IPS-NIHi7 (cell line): Measurements from ENCODE around the gene KLHL25.

Experiments used
- DNase-seq: peaks from one replicate; pipeline ENCODE4 v3.0.0; 2012; ENCODE audit warnings: mixed read lengths; ENCODE audit errors: extremely low spot score

KLHL25 gene

DNA sequence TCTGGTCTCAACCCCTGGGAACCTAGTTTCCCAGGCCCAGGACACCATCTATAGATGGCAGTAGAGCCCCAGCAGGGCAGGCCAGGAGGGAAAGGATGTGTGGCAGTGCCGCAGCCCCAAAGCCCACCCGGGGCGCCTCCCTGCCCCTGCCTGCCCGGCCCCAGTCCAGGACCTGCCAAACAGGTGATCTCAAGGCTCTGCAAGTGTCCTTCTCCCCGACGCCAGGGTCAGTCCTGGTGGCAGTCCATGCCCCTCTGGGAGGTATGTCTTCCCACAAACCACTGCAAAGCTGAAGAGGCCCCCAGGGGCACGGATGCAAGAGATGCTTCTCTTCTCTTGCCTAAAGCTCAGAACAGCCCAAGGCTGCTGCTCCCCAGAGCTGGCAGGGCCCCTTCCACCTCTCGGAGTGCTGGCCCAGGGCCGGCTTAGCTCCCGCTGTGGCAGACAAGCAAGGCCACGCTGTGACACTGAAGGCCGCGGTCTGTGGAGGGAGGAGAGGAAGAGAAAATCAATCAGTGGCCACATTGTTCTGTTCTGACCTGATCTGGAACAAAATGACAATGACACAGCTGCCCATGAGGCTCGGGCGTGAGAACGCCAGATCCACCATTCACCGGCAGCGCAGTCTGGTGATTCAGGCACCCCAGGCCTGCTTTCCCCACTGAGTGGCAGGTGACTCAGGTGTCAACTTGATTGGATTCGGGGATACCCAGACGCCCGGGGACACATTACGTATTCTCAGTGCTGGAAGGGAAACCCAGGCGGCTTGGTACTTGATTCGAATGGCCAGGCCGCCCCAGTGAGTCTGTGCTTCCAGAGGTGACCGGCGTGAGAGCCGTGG, 34.0 kb downstream of the KLHL25 start:
- no peak for DNase-seq

DNA sequence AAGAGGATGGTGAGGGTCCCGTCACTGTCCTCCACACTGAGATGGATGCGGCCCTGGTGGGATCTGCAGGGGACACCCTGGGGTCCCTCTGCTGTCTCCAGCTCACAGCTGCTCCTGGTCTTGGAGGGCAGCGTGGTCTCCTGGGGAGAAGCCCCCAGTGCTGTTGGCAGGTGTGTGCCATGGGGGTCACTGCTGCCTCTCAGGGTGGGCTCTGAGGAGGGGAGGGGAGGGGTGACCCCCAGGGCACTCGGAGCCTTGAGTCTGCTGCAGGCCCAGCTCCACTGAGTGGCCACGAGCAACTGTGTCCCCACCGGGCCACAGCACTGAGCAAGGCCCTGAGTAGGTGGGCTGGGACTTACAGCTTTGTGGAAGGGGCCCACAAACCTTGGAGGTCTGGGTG, 34.7 kb downstream of the KLHL25 start:
- no peak for DNase-seq

DNA sequence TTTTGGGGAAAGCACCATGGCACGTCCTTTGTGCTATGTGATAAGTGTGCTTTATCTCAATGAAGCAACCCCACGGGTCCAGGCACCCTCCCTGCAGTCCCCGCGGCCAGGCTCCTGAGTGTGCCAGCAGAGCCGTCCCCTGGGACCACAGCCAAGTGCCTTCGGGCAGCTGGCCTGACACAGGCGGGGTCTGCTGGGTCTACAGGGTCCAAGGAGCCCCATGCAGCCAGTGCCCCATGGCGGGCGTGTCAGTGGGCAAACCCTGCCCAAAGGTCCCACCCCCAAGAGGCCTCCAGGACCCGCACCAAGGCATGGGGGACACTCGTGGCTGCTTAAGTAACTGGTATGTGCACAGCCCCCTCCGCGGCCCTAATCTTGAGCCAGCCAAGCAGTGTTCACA, 35.3 kb downstream of the KLHL25 start:
- DNase-seq: no peak

DNA sequence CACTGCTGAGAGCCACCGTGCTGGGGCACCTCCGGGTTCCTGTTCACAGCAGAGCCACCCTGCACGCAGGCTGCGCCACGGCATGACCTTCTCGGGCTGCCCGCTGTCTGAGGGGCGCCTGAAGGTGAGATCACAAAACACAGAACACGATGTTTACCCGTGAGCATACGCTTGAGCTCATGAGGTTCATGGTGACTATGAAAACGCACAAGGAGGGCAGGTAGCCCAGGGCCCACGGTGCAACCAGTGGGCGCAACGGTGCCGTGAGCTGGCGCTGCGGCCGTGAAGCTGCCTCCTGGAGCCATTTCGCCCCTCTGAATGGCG, 36.1 kb downstream of the KLHL25 start:
- no peak for DNase-seq

DNA sequence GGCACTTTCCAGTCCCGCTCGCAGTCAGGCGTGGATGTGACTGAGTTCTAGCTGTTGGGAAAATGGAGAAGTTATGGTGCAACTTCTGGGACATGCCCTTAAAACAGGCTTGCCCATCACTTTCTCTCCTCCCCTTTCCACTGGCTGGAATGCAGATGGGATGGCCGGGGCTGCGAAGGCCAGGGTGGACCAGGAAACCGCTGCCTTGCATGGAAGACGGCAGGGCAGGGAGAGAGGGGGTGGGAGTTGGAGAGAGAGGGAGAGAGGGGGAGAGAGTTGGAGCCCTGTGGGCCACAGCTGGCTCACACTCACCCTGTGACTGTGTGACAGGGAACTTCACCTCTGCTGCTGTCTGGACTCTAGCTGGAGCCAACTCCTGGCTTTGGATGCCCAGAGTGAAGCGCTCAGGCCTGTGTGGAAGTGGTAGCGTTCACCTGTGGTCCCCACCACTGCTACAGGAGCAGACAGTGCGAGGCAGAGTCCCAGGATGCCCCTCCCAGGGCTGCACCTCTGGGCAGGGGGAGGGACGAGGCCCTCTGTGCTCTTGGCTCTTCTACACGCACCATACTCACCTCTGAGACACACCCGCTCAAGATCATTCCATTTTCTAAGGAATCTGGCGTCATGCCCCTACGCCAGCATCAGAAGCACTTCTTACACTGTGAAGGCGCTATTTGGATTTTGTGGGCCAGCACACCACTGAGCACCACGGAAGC, 36.6 kb downstream of the KLHL25 start:
- DNase-seq: no peak

DNA sequence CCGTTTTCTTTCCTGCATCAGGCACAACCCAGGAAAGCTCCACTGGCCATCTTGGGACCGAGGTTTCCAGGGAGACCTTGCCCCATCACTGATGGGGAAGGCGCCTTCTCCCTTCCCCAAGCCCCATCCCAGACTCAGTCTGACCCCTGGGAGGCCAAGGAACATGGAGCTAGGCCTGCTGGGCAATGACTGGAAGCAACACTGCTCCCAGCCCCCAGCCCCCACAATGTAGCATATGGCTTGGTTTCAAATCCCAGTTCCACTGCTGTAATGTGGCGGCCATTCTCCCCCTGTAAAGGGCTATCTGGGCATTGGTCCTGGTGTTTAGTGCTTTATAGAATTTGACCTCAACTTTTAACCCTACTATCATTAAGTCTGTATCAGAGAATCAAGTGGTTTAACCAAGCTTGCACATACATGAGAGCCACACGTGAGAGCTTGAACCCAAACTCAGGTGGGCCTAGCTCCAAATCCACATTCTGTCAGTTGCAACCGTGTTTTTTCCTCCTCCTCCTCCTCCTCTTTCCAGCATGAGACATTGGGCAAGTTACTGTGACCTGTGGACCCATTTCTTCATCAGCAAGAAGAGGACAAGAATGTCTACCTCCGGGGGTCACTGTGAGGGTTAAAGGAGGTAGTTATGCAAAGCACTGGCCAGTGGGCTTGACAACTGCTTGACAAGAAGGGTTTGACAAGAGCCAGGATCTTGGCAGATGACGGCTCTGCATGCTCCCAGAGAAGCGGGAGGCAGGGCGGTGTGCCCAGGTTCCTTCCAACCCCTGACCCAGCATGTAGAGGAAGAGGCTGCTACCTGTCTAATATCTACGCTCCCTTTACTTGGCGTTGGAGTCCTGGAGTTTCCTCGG, 37.4 kb downstream of the KLHL25 start:
- no peak for DNase-seq

DNA sequence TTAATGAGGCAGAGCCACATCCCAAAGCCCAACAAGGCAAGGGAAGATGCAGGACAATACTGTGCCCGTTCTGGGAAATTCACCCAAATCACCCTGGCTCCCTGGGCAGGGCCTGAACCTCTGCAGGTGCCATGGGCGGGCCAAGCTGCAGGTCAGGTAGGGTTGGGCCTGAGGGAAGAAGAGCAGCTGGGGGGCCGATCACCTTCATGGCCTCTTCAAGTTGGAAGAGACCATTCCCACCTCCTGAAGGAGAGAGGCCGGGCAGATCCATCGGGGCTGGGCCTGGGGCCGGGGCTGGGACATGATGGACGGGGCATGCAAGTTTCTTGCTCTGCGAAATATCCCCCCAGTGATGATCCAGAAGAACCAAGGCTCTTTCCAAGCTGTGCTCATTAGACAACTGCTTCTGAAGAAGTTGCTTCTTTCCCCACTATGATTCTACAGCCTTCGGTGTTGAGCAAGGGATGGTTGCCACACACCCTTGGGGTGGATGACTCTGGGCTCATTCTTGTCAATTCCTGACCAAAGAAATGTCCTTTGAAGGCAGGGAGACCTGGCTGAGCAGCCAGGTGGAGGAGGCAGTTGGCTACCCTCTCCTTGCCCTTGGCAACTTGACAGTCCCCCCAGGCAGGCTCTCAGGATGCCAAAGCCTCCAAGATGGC, 38.2 kb downstream of the KLHL25 start:
- DNase-seq: no peak

DNA sequence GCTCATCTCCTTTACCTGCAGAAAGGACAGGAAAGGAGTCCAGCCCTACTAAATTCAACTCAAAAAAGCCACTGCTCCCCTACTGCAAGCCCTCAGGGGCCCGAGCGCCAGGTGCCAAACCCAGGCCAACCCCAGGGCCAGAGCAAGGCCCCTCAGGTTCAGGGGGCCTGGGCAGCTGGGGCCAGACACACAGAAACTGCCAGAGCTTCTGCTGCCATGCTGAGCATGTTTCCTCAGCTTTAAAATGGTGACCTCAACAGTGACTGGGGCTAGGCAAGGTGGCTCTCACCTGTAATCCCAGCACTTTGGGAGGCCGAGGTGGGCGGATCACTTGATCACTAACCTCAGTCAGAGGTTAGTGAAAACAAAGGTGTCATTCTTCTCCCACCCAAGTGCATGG, 38.8 kb downstream of the KLHL25 start:
- DNase-seq: no peak

DNA sequence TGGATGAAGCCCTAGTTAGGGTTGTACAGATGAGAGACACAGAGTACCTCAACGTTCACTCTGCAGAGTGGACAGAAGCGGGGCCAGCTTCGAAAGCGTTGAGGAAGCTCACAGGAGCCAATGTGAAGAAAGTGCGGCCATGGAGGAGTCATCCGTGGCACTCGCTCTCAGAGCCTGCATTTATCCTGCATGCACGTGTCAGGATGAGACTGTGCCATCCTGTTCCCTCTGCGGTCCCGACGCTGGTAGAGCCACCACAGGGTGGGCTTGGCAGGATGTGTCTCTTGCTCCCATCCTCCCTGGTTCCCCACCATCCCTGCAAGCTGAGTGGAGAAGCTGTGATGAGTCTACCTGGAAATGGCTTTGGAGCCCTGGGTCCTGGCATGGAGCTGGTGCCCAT, 39.3 kb downstream of the KLHL25 start:
- DNase-seq: no peak

DNA sequence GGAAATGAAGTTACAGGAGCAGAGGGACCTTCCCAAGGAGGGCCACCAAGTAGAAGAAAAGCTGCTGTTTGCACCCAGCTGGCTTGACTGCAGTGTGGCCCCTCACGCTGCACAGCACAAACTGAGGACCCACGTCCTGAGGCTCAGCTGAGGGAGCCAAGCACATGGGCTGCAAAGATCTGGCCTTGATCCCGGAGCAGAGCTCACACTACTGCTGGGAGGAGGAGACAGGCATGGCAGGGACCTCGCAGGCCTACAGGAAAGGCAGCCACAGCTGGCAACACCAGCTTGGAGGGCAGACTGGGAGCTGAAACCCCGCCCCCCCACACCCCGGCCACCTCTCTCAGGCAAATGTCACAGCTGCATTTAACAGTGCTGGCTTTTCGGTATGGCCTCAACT, 39.7 kb downstream of the KLHL25 start:
- DNase-seq: no peak

DNA sequence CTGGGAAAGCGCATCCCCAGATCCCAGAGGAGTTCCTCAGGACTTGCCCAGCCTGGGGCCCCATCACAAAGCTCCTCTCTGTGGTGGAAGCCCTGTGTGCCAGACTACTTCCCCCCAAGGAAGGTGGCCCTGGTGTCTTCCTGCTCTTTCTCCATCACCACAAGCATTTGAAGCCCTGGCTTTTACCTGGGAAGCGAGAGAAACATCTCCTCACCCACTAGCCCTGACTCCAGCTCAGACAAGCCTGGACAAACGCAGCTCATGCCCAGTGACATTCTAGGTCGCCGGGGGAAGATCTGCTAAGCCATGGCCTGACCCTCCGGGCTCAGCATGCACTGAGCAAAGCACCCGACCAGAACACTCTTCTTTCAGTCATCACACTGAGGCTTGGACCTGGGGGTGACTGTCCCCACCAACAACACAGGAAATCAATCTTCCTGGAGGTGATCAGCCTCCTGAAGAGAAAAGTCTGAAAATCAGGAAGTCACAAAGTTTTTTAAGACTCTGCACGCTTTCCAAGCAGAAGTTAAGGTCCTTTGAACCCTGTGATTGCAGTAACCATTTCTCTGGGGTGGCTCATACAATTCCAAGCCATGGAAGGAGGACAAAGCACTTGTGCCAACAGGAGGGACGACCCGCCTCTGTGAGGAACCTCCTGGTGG, 40.8 kb downstream of the KLHL25 start:
- no peak for DNase-seq

DNA sequence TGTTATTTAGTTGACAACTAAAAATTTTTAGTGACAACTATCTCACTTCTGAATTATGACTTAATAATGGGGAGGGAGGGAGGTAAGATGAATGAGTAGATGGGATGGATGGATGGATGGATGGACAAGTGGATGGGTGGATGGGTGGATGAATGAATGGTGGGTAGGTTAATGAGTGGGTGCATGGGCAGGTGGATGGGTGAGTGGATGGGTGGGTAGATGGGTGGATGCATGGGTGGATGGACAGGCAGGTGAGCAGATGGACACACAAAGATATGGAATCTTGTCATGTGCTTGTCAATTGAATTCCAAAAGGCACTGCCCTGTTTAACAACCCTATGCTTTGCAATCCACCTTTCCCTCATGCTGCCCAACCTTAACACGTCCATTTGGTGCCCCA, 41.5 kb downstream of the KLHL25 start:
- no peak for DNase-seq

DNA sequence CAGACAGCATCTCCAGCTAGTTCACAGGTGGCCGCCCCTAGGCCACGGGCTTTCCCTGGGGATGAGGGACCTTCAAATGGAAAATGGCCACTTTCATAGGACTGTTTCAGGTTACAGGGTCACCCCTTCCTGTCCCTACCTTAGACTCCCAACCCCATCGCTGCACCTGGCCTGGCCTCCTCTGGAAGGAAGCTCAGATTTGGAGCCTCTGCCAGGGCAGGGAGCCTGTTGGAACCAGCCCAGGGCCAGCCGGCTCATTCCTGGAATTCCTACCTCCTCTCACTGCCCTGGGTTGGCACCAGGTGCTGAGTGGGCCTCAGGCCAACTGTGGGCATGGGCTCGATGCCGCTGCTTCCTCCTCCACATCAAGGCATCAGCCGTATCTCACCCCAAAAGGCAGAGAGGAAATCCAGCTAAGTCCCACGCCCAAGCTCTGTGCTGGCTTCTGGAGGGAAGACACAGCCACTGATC, 42.2 kb downstream of the KLHL25 start:
- no peak for DNase-seq

DNA sequence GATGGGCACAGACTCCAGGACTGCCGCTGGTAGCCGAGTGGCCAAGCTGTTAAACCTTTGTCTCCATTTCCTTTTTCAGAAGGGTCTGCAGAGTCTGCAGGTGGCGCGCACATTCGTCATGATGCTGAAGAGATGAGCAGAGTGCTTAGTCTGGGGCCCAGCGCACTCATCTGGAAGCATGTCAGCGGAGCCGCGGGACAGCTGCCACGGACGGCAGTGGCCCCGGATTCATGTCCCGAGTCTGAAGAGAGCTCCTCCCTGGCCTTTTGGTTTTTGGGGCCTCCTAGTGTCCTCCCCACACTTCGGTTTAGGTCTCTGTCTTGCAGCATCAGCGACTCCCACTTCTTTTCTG, 42.6 kb downstream of the KLHL25 start:
- no peak for DNase-seq

DNA sequence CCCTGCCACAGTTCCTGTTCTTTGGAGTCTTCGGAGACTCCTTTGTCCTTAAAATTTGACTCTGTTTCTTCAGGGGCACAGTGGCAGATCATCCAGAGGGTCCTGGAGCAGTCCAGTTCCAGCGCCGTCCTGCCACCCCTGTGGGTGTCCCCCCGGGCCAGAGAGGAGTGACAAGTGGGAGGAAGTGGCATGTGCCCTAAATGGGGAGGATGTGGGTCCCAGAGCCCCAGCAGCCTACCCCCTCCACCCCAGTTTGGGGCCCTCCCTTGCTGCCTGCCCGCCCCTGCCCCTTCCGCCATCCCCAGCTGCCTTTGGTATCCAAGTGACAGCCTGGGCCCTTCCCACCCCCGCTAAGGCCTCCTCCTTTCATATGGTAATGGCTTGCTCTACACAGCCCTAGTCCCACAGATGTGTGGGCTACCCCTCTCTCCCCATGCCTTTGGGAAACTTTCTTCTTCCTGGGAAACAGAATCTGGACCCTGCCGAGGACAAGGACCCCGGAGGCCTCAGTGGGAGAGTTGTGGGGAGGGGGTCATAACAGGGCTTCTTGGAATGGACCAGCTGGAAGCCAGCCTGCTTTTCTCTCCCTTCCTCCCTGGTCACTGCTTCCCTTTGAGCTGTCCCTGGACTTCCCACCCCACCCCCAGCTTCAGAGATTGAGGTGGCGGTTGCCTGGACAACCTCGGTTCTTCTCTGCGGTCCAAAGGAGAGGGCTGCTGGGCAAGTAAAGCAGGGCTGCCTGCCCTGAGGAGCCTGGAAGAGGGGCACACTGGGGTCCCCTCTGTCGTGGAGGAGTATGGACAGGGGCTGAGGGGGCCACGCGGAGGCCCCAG, 43.2 kb downstream of the KLHL25 start:
- DNase-seq: peak; percentile 81

DNA sequence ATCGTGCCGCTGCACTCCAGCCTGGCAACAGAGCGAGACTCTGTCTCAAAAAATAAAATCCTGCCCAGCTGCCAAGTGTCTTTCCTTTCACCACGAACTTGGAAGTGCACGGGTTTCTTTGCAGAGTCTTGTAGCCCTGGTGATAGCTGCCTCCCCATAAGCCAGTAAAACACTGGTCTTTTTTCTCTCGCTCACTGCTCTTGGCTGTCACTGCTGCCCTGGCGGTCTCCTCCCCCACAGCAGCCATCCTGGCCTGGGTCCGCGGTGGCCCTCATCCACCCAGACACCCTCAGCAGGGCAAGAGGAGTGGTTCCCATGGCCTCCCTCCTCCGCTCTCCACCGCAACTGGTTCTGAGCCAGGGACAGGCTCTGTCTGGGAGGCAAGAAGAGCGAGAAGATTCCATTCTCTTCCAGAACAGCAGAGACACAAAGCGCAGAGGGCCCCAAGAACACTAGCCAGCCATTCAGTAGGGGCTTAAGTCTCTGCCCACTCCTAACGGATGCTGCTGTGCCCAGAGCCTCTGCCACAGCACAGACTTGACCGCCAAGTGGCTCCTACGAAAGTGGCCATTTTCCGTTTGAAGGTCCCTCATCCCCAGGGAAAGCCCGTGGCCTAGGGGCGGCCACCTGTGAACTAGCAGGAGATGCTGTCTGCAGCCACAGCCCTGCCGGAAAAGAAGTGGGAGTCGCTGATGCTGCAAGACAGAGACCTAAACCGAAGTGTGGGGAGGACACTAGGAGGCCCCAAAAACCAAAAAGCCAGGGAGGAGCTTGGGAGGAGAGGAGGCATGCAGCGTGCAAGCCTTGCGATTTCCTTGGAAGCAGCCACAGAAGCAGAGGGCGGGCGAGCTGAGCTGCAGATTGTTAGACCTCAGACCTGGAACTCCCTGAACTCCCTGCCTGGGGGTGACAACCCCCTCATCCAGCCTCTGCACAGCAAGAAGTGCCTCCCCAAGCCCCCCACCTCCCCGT, 44.1 kb downstream of the KLHL25 start:
- no peak for DNase-seq

DNA sequence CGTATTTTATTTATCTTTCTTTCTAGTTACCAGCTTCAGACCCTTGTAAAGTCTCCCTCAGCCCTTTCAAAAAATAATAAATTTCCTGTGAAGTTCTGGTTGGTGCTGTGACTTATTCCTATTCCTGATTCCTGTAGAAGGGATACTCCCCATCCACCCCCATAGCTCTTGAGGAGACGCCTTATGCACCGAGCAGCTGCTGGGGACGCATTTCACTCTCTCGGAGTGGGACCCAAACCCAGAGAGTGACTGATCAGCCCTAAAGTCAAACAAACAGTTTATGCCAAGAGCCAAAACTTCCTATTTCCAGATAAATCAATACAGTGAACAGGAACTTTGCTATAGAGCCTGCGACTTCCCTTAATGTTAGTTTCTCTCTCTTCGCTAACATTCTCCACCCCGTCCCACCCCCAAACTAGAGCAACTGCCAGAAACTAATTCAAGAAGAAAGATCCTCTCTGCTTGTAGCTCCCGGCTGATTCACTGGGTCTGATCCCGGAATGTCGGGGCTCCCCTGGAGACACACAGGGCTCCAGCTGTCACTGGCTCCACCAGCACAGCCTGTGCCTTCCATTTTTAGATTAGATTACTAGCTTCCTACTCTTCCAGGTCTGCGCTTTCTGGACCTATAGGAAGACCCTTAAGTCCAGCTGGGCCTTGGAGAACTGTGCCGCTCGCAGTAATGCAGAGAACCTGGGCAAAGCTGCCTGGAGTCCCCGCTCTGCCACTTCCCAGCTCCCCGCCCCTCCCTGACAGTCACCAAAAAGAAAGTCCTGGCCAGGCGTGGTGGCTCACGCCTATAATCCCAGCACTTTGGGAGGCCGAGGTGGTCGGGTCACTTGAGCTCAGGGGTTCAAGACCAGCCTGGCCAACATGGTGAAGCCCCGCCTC, 45.2 kb downstream of the KLHL25 start:
- DNase-seq: no peak

DNA sequence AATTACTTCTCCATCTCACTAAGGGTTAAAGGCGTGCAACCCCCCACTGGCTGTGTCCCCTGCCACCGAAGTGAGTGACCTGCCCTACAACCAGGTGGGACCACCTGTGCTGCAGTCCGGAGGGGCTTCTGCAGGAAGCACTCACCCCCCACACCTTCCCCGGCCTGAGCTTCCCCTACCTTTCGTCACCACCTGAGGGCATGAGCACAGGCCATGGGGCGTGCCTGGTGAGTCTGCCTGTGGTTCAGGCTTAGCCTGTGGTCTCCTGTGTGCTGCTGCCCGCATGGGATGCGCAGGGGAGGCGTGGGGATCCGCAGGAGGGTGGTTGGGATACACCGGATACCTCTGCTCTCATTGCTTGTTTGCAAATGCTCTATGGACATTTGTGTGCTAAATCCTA, 46.0 kb downstream of the KLHL25 start:
- peak; percentile 65 for DNase-seq
